Omental fat pad (tissue), 4 donors: ENCODE data around the gene LURAP1L. TPM values are rescaled to one million over a fixed set of nuclear protein-coding genes. Genes with fewer than 3 reads are reported as not detected.

Source experiments
- ATAC-seq: fragments of 150-250 bp; one replicate; pipeline ENCODE4 v1.9.1; 2016; ENCODE audit warnings: mild to moderate bottlenecking, moderate library complexity; ENCODE audit not compliant: low FRiP score
- DNase-seq: peaks from one replicate; pipeline ENCODE4 v3.0.0-alpha.2; 2019; ENCODE audit warnings: low spot score
- total RNA-seq, 4 donors: library from RNA; depleted of rRNA; stranded (reverse); fragments of >200 nt; gene quantifications; one replicate each; pipeline ENCODE4 v1.1.0, GENCODE V29; 2016
- TF ChIP-seq, protein P1 (sequence below), 3 donors: fragments of 450-650 bp; IDR thresholded peaks; one replicate each; pipeline ENCODE4 v1.5.1; 2016 to 2017; ENCODE audit warnings: antibody characterized with exemption in 3 of 3, mild to moderate bottlenecking in 3 of 3, moderate library complexity in 2 of 3

LURAP1L gene
- total RNA-seq, 4 donors from 2014 or later, result 7.6 to 23.3 (median 12.5) TPM

DNA sequence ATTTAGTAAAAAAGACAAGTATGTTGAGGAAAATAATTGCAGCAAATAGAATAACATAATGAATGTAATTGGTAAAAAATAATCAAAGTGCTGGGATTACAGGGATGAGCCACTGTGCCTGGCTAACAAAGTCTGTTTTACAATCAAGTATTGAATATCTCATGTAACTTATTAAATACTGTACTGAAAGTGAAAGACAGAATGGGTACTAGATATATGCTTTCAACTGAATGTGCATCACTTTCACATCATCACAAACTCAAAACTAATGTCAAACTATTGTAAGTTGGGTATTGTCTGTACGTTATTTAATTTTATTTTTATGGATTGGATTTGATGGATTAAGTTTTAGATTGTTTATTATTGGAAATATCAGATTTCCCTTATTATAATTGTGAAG, 58.9 kb downstream of the LURAP1L start:
- TF ChIP-seq, protein P1, sequence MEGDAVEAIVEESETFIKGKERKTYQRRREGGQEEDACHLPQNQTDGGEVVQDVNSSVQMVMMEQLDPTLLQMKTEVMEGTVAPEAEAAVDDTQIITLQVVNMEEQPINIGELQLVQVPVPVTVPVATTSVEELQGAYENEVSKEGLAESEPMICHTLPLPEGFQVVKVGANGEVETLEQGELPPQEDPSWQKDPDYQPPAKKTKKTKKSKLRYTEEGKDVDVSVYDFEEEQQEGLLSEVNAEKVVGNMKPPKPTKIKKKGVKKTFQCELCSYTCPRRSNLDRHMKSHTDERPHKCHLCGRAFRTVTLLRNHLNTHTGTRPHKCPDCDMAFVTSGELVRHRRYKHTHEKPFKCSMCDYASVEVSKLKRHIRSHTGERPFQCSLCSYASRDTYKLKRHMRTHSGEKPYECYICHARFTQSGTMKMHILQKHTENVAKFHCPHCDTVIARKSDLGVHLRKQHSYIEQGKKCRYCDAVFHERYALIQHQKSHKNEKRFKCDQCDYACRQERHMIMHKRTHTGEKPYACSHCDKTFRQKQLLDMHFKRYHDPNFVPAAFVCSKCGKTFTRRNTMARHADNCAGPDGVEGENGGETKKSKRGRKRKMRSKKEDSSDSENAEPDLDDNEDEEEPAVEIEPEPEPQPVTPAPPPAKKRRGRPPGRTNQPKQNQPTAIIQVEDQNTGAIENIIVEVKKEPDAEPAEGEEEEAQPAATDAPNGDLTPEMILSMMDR (IDR thresholded peaks at IDR 0.05), result no peak
- DNase-seq, result no peak
- ATAC-seq, result no peak

DNA sequence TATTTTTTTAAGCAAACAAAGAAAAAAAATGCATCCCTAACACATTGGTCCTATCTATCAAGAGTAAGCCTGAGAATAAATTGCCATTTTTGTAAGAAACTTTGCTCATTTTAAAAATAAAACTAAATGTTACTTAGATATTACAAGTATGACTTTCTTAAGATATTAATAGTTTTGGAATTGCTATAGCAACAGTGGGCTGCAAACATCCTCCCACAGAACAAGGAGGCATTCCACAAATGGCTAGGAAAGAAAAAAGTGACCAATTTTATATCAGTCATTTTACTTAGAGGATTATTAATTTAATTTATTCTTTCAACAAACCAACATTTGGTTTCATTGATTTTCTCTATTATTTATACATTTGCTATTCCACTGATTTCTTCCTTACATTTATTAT, 63.7 kb downstream of the LURAP1L start:
- TF ChIP-seq, protein P1 (IDR thresholded peaks at IDR 0.05), result no peak
- ATAC-seq, result no peak
- no peak for DNase-seq

DNA sequence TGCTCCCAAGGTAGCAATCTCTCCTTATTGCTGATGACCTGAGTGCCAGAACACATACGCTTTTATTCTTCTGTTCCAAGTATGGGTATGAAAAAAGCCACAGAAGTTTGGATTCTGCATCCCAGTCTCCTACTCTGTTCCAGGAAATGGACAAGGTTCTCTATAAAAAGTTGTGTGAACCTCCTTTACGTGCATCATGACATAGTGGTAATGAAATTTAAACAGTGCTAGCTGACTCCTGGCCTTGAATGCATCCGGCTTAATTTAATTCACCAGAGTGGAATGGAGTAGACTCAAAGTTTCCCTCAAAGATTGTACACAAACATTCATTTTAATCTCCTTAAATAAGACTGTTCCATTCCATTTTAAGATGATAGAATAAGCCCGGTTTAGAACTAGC, 68.9 kb downstream of the LURAP1L start:
- ATAC-seq (no peak), DNase-seq (no peak)
- TF ChIP-seq, protein P1 (IDR thresholded peaks at IDR 0.05), result no peak

DNA sequence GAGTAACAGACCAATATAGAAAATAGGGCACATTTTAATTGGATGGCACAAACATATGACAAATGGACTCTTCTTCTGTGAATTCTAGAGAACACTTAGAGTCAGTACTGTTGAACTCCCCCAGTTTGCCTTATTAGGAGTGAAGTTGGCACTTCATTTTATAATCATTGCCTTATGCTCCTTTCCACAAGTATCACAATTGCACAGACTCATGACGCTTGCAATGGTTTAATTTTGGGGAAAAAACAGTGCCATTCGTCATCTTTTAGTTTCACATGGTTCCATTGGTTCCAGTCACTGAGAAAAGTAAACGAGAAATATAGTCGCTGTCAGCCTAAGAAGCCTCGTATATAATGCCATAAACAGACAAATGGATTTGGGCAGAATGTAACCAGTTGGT, 71.2 kb downstream of the LURAP1L start:
- ATAC-seq (no peak), DNase-seq (no peak)
- TF ChIP-seq, protein P1 (IDR thresholded peaks at IDR 0.05), result no peak

DNA sequence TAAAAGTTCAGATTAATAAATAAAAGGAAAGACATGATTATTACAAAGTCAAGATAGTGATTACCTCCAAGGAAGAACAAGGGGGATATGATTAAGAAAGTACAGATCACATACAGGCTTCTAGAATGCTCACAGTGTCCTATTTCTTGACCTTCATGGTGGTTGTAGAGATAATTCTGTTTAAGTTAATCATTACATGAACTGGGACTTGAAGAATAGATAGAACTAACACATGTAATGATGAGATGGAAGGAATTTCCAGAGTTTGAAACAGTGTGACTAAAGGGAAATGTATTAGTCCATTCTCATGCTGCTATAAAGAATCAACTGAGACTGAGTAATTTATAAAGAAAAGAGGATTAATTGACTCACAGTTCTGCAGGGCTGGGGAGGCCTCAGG, 72.7 kb downstream of the LURAP1L start:
- TF ChIP-seq, protein P1 (IDR thresholded peaks at IDR 0.05), result no peak
- no peak for DNase-seq
- no peak for ATAC-seq

DNA sequence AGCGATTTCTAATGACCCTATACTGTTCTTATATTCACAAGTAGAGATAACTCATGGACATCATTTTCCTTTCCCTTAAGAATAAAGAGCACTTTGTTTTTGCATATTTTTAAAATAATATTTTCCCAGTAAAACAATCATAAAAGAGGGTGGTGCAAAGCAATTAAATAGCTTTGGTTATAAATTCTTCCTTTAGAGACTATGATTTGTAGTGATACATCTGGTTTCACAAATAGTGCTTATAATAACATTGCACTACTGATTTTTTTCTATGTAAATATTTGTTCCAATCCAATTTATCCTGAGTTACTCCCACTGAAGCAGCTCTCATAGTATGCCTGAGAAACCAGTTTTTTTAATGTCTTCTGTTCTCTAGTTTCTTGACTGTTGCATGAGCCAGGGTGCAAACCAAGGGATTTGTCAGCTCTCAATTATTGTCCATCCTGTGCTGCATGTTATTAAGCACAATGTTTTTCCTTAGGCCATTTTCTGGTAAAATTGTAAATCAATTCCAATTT, 74.7 kb downstream of the LURAP1L start:
- DNase-seq, result no peak
- TF ChIP-seq, protein P1 (IDR thresholded peaks at IDR 0.05), result no peak
- ATAC-seq, result no peak

DNA sequence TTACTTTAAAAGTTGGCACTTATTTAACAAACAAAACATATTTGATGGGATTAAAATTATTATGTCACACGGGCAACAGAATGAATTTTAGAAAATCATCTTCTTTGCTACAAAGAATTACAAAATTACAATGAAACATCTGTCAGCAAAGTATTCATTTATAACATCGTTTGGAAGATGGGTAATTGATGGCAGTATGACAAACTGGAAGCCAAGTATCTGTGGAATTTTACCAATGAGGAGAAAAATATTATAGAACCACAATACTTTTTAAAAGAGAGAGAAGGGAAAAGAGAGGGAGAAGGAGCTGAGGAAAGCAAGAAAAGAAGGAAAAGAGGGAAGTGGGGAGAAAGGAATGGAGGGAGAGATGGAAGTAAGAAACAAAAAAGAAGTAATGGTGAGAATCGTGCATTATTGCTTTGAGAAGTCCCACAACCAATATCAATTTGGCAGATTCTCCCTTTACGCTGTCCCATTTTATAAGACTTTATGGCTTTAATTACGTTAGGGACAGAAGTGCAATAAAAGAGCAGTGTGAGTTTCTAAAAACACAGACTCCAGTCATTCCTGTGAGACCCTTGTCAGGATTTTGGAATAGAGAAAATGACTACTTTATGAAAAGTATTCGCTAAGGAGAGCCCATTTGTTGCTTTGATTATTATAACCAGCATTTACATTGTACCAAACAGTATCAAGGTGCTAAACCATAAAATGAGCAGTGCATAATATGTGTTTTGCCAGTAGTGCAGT, 76.7 kb downstream of the LURAP1L start:
- TF ChIP-seq, protein P1 (IDR thresholded peaks at IDR 0.05), result no peak
- ATAC-seq, result no peak
- DNase-seq, result no peak
